Lower leg skin (tissue), 4 donors: Measurements from ENCODE around the gene SIL1. TPM values are rescaled to one million over a fixed set of nuclear protein-coding genes. Genes with fewer than 3 reads are reported as not detected.

Experiments used
- DNase-seq, 2 donors: peaks; one replicate each; pipeline ENCODE4 v3.0.0-alpha.2; 2019; ENCODE audit warnings: low spot score in 2 of 2
- H3K4me3 ChIP-seq: fragments of 200-600 bp; sonication (generic); 2 replicates; pipeline ENCODE4 v1.5.1; 2017; ENCODE audit warnings: mild to moderate bottlenecking, low read depth; ENCODE audit not compliant: poor library complexity, severe bottlenecking
- CTCF ChIP-seq, 3 donors: fragments of 450-650 bp; IDR thresholded peaks; one replicate each; pipeline ENCODE4 v1.5.1; 2016; ENCODE audit warnings: antibody characterized with exemption in 3 of 3, mild to moderate bottlenecking in 3 of 3, moderate library complexity in 2 of 3
- POLR2A ChIP-seq, 2 donors: fragments of 450-650 bp; IDR thresholded peaks; one replicate each; pipeline ENCODE4 v1.6.1; 2016 to 2017; ENCODE audit warnings: antibody characterized with exemption in 2 of 2, mild to moderate bottlenecking in 1 of 2, moderate library complexity in 1 of 2
- WGBS, 2 donors: methylation state at CpG; one replicate each; pipeline ENCODE4 v1.1.5; 2018; 5-methylcytosine and 5-hydroxymethylcytosine counted together
- intact Hi-C: fragments of 100-400 bp; cut with DNase I; formaldehyde crosslinking; loops from one replicate; pipeline ENCODE4 v1.15.0; 2023; ENCODE audit warnings: low total_unique reads
- total RNA-seq, 4 donors: library from RNA; depleted of rRNA; stranded (reverse); fragments of >200 nt; gene quantifications; one replicate each; pipeline ENCODE4 v1.1.0, GENCODE V29; 2016

Gene SIL1
- total RNA-seq, 4 donors from 2014 or later, result 35.1 to 45.4 (median 39.3) TPM

- DNase-seq, result no peak
- WGBS, 2 donors, result 65 to 66% methylated on average over 5 of the region's 5 CpGs
- H3K4me3 ChIP-seq, result no peak overlapping the region
- intact Hi-C loops, result no loop called here
- TF ChIP-seq POLR2A (IDR thresholded peaks at IDR 0.05) (no peak), CTCF (IDR thresholded peaks at IDR 0.05) (no peak)
Measured at GRCh38 chr5:138938526-138938925, 259.6 kb downstream of the SIL1 start.

- H3K4me3 ChIP-seq, result no peak overlapping the region
- TF ChIP-seq POLR2A (IDR thresholded peaks at IDR 0.05) (no peak), CTCF (IDR thresholded peaks at IDR 0.05) (no peak)
- 86 to 89% methylated on average over 25 of the region's 25 CpGs for WGBS, 2 donors
- intact Hi-C loops, result no loop called here
- peak in 1 of 2 donors; percentile 81 for DNase-seq
Measured at GRCh38 chr5:138937392-138938387, 260.5 kb downstream of the SIL1 start.

- no peak for TF ChIP-seq POLR2A (IDR thresholded peaks at IDR 0.05)
- no peak for TF ChIP-seq CTCF (IDR thresholded peaks at IDR 0.05)
- 51 to 85% methylated on average over 2 of the region's 2 CpGs for WGBS, 2 donors
- DNase-seq, result peak in 1 of 2 donors; percentile 81
- intact Hi-C loops, result no loop called here
- no peak overlapping the region for H3K4me3 ChIP-seq
Measured at GRCh38 chr5:138936968-138937345, 261.2 kb downstream of the SIL1 start.

GRCh38 chr5:138936225-138936967 is 261.8 kb downstream of the SIL1 start:
- WGBS, 2 donors, result 86 to 88% methylated on average over 22 of the region's 22 CpGs
- intact Hi-C loops, result no loop called here
- no peak for TF ChIP-seq CTCF (IDR thresholded peaks at IDR 0.05)
- TF ChIP-seq POLR2A (IDR thresholded peaks at IDR 0.05), result no peak
- peak in 1 of 2 donors; percentile 84 for DNase-seq
- no peak overlapping the region for H3K4me3 ChIP-seq

- TF ChIP-seq POLR2A (IDR thresholded peaks at IDR 0.05) (no peak), CTCF (IDR thresholded peaks at IDR 0.05) (no peak)
- no peak overlapping the region for H3K4me3 ChIP-seq
- DNase-seq, result peak in 1 of 2 donors; percentile 82
- 84 to 85% methylated on average over 10 of the region's 10 CpGs for WGBS, 2 donors
- intact Hi-C loops, result no loop called here
Measured at GRCh38 chr5:138935466-138935865, 262.7 kb downstream of the SIL1 start.
